ENCODE data around the gene TIA1.

Gene TIA1

GRCh38 chr2:70201831-70202230 lies 46.6 kb downstream of the TIA1 start:
- Histone ChIP-seq H3K4me1 (no peaks in the 10 kb centered on the region), H3K27me3 (no peaks in the 10 kb centered on the region), H3K27ac (no peak overlapping the region), H3K36me3 (no peaks in the 10 kb centered on the region), H3K9me3 (no peaks in the 10 kb centered on the region), H3K4me3 (no peak overlapping the region)
- no peak for DNase-seq
- intact Hi-C loops (cut with DNase I; ENCODE audit: low total_unique reads) = no loop called here
- TF ChIP-seq CTCF (IDR thresholded peaks at IDR 0.05) = no peak

GRCh38 chr2:70201225-70201768 lies 47.1 kb downstream of the TIA1 start:
- Histone ChIP-seq H3K27me3 (no peaks in the 10 kb centered on the region), H3K4me1 (no peaks in the 10 kb centered on the region), H3K36me3 (no peaks in the 10 kb centered on the region), H3K4me3 (no peak overlapping the region), H3K9me3 (no peaks in the 10 kb centered on the region), H3K27ac (no peak overlapping the region)
- TF ChIP-seq CTCF (IDR thresholded peaks at IDR 0.05) = no peak
- no peak for DNase-seq
- intact Hi-C loops (cut with DNase I; ENCODE audit: low total_unique reads) = no loop called here

- no peak overlapping the region for H3K4me3 ChIP-seq
- H3K9me3 ChIP-seq = no peaks in the 10 kb centered on the region
- H3K4me1 ChIP-seq = no peaks in the 10 kb centered on the region
- no peaks in the 10 kb centered on the region for H3K27me3 ChIP-seq
- H3K36me3 ChIP-seq = no peaks in the 10 kb centered on the region
- TF ChIP-seq CTCF (IDR thresholded peaks at IDR 0.05) = no peak
- DNase-seq = no peak
- intact Hi-C loops (cut with DNase I; ENCODE audit: low total_unique reads) = no loop called here
- H3K27ac ChIP-seq = no peak overlapping the region
Observed at GRCh38 chr2:70199320-70199864, 49.0 kb downstream of the TIA1 start.

GRCh38 chr2:70192516-70192915 lies 55.9 kb downstream of the TIA1 start:
- TF ChIP-seq CTCF (IDR thresholded peaks at IDR 0.05) = no peak
- no peak overlapping the region for H3K27ac ChIP-seq
- H3K27me3 ChIP-seq = no peaks in the 10 kb centered on the region
- no peak for DNase-seq
- peaks cover 0 to 14% (median 2%) of the 10 kb centered on the region in 4 donors for H3K4me1 ChIP-seq
- no peak overlapping the region for H3K4me3 ChIP-seq
- H3K36me3 ChIP-seq = no peaks in the 10 kb centered on the region
- intact Hi-C loops (cut with DNase I; ENCODE audit: low total_unique reads) = no loop called here
- H3K9me3 ChIP-seq = no peaks in the 10 kb centered on the region

- peak overlapping the region; percentile 71 to 77 for H3K4me3 ChIP-seq
- TF ChIP-seq CTCF (IDR thresholded peaks at IDR 0.05) = no peak
- intact Hi-C loops (cut with DNase I; ENCODE audit: low total_unique reads) = no loop called here
- no peak for DNase-seq
- peaks cover 0 to 14% (median 2%) of the 10 kb centered on the region in 4 donors for H3K4me1 ChIP-seq
- no peaks in the 10 kb centered on the region for H3K27me3 ChIP-seq
- H3K27ac ChIP-seq = peak overlapping the region; percentile 95 to 96
- H3K9me3 ChIP-seq = no peaks in the 10 kb centered on the region
- H3K36me3 ChIP-seq = no peaks in the 10 kb centered on the region
Observed at GRCh38 chr2:70191244-70191735, 57.1 kb downstream of the TIA1 start.
